ENCODE results near the gene TRAK1. TPM values are rescaled to one million over a fixed set of nuclear protein-coding genes. Genes with fewer than 3 reads are reported as not detected.

The TRAK1 gene
- total RNA-seq, 6 donors from 2014 or later = 46.7 to 107 (median 74.7) TPM

DNA sequence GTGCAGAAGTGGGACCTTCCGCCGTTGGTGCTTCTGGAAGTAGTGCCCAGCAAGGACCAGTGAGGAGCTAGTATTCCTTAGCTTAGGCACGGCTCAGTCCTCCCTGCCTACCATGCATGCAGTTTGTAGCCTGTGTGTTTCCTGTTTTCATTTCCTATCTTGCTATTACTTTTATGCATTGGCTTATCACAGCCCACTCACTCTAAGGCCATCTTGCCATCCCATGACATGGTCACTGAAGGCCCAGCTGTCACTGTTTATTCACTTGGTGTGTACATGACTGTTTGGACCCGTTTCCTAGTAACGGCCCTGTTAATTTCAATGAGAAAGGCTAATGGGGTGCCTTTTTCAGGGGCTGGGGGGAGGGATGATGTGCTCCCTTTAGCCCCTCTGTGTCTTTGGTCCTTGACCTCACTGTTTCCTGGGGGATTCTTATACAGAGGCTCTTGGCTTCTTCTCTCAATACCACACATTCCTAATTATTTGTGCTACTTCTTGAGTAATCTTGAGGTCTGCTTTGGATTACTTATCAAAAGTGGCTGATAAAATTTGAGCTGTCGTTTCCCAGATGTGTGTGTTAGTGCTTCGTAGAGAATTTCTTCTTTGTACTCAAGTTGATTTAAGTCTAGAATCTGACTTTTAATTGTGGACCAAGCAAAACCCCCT is 24.5 kb upstream of the TRAK1 start:
- WGBS, 2 donors = 35 to 46% methylated on average over 7 of the region's 7 CpGs
- peak overlapping the region; percentile 62 to 84 (median 75) for H3K27ac ChIP-seq
- peak; percentile 63 to 69 for ATAC-seq (ENCODE audit: low FRiP score in 2 of 2)
- no peaks in the 10 kb centered on the region for H3K36me3 ChIP-seq
- TF ChIP-seq EP300 (IDR thresholded peaks at IDR 0.05) = peak in 1 of 4 donors; percentile 10
- TF ChIP-seq POLR2AphosphoS5 (IDR thresholded peaks at IDR 0.05) = no peak
- TF ChIP-seq POLR2A (IDR thresholded peaks at IDR 0.05) = no peak
- no peak for DNase-seq
- H3K27me3 ChIP-seq = no peaks in the 10 kb centered on the region
- H3K4me1 ChIP-seq = peaks cover 53 to 73% (median 65%) of the 10 kb centered on the region in 4 donors
- no peak overlapping the region for H3K4me3 ChIP-seq
- no peaks in the 10 kb centered on the region for H3K9me3 ChIP-seq

DNA sequence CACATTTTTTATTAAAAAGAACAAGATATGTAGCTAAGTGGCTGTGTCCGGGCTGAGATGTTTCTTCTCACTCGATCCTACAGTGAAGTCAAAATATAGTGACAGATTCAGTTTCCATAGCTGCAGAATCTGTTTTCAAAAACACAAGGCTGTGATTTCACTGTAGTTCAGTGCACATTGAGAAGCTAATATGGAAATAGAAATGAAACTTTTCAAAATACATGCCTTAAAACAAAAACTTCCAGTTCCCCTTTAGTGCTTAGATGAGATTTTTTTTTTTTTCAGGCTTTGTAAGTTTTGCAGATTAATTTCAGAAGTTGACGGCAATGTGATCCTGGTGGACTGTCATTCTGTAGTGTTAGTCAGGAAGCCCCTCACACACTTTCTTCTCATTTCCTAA is 23.8 kb upstream of the TRAK1 start:
- Histone ChIP-seq H3K27ac (peak overlapping the region; percentile 62 to 84 (median 75)), H3K36me3 (no peaks in the 10 kb centered on the region), H3K4me1 (peaks cover 53 to 73% (median 65%) of the 10 kb centered on the region in 4 donors), H3K9me3 (no peaks in the 10 kb centered on the region), H3K27me3 (no peaks in the 10 kb centered on the region), H3K4me3 (no peak overlapping the region)
- TF ChIP-seq POLR2AphosphoS5 (IDR thresholded peaks at IDR 0.05) (no peak), EP300 (IDR thresholded peaks at IDR 0.05) (no peak), POLR2A (IDR thresholded peaks at IDR 0.05) (no peak)
- TF ChIP-seq, protein P1, sequence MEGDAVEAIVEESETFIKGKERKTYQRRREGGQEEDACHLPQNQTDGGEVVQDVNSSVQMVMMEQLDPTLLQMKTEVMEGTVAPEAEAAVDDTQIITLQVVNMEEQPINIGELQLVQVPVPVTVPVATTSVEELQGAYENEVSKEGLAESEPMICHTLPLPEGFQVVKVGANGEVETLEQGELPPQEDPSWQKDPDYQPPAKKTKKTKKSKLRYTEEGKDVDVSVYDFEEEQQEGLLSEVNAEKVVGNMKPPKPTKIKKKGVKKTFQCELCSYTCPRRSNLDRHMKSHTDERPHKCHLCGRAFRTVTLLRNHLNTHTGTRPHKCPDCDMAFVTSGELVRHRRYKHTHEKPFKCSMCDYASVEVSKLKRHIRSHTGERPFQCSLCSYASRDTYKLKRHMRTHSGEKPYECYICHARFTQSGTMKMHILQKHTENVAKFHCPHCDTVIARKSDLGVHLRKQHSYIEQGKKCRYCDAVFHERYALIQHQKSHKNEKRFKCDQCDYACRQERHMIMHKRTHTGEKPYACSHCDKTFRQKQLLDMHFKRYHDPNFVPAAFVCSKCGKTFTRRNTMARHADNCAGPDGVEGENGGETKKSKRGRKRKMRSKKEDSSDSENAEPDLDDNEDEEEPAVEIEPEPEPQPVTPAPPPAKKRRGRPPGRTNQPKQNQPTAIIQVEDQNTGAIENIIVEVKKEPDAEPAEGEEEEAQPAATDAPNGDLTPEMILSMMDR (IDR thresholded peaks at IDR 0.05) = no peak
- ATAC-seq (ENCODE audit: low FRiP score in 2 of 2) (peak; percentile 73 to 84), DNase-seq (no peak)
- WGBS, 2 donors = 27 to 36% methylated on average over 3 of the region's 3 CpGs

DNA sequence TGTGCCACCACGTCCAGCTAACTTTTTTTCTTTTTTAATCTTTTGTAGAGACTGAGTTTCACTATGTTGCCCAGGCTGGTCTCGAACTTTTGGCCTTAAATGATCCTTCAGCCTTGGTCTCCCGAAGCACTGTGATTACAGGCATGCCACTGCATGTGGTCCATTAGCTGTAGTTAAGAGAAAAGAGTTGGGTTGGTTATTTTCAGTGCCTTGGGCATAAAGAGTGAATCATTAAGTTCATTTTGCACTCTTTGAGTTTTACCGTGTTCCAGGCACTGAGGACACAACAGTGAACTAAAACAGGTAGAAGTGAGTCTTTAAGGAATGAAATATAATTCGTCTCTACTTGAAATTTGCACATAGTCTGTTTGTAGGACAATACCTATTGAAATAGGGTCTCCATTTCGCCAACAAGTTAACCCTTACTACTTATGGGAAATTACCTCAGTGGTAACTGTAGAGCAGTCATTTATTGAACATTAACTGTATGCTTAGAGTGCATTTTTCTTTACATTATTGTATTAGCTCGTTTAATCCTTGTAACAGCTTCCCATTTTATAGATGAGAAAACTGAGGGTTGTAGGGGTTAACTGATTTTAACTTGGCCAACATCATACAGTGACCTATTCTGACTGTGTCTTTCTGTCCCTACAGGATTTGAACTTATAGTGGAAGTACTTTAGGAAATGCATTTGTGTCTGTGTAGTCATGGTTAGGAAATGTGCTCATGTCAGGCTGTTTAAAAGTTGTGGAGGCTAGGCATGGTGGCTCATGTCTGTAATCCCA is 22.7 kb upstream of the TRAK1 start:
- no peak overlapping the region for H3K4me3 ChIP-seq
- TF ChIP-seq POLR2A (IDR thresholded peaks at IDR 0.05) (no peak), EP300 (IDR thresholded peaks at IDR 0.05) (no peak), POLR2AphosphoS5 (IDR thresholded peaks at IDR 0.05) (no peak)
- TF ChIP-seq, protein P1 (IDR thresholded peaks at IDR 0.05) = no peak
- peaks cover 59 to 73% (median 67%) of the 10 kb centered on the region in 4 donors for H3K4me1 ChIP-seq
- H3K36me3 ChIP-seq = no peaks in the 10 kb centered on the region
- H3K27me3 ChIP-seq = no peaks in the 10 kb centered on the region
- H3K9me3 ChIP-seq = no peaks in the 10 kb centered on the region
- DNase-seq (no peak), ATAC-seq (ENCODE audit: low FRiP score in 2 of 2) (no peak)
- WGBS, 2 donors = 89 to 95% methylated on average over 7 of the region's 7 CpGs
- peak overlapping the region; percentile 28 to 84 (median 71) for H3K27ac ChIP-seq

DNA sequence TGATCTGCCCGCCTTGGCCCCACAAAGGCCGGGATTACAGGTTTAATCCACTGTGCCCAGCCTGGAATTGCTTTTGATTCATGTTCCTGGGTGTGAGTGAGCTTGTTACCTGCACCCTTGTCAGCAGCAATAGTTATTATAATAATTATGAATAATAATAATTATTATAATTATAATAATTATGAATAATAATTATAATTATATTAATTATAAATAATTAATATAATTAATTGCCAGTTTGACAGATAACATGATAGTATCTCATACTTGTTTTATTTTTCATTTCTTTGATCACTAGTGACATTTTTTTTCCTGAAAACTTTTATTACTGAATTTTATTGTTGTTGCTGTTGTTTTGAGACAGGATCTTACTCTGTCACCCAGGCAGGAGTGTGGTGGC is 21.1 kb upstream of the TRAK1 start:
- H3K4me3 ChIP-seq = no peak overlapping the region
- H3K36me3 ChIP-seq = no peaks in the 10 kb centered on the region
- H3K4me1 ChIP-seq = peaks cover 60 to 80% (median 71%) of the 10 kb centered on the region in 4 donors
- TF ChIP-seq POLR2AphosphoS5 (IDR thresholded peaks at IDR 0.05) (no peak), EP300 (IDR thresholded peaks at IDR 0.05) (no peak), POLR2A (IDR thresholded peaks at IDR 0.05) (no peak)
- TF ChIP-seq, protein P1 (IDR thresholded peaks at IDR 0.05) = no peak
- WGBS, 2 donors = 73 to 100% methylated on average over 2 of the region's 2 CpGs
- ATAC-seq (ENCODE audit: low FRiP score in 2 of 2) (no peak), DNase-seq (no peak)
- H3K27ac ChIP-seq = peak overlapping the region in 3 of 4 donors; percentile 72 to 82 (median 80)
- H3K9me3 ChIP-seq = no peaks in the 10 kb centered on the region
- no peaks in the 10 kb centered on the region for H3K27me3 ChIP-seq

DNA sequence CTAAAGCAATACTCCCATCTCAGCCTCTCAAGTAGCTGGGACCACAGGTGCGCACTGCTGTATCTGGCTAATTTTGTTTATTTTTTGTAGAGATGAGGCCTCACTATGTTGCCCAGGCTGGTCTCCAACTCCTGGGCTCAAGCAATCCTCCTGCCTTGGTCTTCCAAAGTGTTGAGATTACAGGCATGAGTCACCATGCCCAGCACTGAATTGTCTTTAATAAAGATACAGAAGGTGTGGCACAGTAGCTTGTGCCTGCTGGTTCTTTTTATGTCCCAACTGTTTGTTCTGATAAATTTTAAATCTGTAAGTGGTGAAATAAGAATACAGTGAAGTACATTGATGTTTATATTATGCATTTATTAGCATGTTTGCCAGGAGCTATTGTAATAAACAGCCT is 20.6 kb upstream of the TRAK1 start:
- peak overlapping the region; percentile 72 to 82 (median 76) for H3K27ac ChIP-seq
- H3K4me3 ChIP-seq = no peak overlapping the region
- TF ChIP-seq POLR2AphosphoS5 (IDR thresholded peaks at IDR 0.05) = no peak
- no peak for TF ChIP-seq POLR2A (IDR thresholded peaks at IDR 0.05)
- TF ChIP-seq EP300 (IDR thresholded peaks at IDR 0.05) = no peak
- TF ChIP-seq, protein P1 (IDR thresholded peaks at IDR 0.05) = no peak
- no peaks in the 10 kb centered on the region for H3K36me3 ChIP-seq
- no peaks in the 10 kb centered on the region for H3K9me3 ChIP-seq
- no peak for DNase-seq
- ATAC-seq (ENCODE audit: low FRiP score in 2 of 2) = no peak
- no peaks in the 10 kb centered on the region for H3K27me3 ChIP-seq
- H3K4me1 ChIP-seq = peaks cover 60 to 80% (median 71%) of the 10 kb centered on the region in 4 donors
- 95 to 100% methylated on average over 1 of the region's 1 CpG for WGBS, 2 donors
